ENCODE results near the gene MAP3K10. TPM values are rescaled to one million over a fixed set of nuclear protein-coding genes. Genes with fewer than 3 reads are reported as not detected.

The MAP3K10 gene
- total RNA-seq, 1 experiment from 2014 or later = 11.2 TPM

DNA sequence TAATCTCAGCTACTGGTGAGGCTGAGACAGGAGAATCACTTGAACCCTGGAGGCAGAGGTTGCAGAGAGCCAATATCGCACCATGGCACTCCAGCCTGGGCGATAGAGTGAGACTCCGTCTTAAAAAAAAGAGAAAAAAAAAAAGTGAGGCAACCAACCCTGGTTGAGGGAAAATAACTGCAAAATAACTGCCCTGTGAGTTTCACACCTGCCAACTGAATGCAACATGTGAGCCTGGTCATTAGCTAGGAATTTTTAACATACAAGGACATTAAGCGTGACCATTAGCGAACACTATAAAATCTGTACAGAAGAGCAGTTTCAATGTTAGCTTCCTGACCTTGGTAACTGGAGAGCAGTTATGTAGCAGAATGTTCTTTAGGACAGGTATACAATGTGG is 37.6 kb downstream of the MAP3K10 start:
- Histone ChIP-seq H3K79me2 (ENCODE audit: low read length) (no peaks in the 10 kb centered on the region), H3K4me3 (ENCODE audit: low read length) (no peak overlapping the region), H3K9me2 (replicated peaks; ENCODE audit: low read length) (no peaks in the 10 kb centered on the region), H3F3A (ENCODE audit: low read length, unreplicated experiment) (no peaks in the 10 kb centered on the region), H3K36me3 (ENCODE audit: low read depth, low read length) (no peaks in the 10 kb centered on the region), H3K9ac (ENCODE audit: low read length) (no peak overlapping the region), H3K4me2 (ENCODE audit: low read length) (no peak overlapping the region), H2AFZ (ENCODE audit: low read length) (no peak overlapping the region), H3K9me3 (ENCODE audit: low read length) (no peaks in the 10 kb centered on the region), H3K27ac (ENCODE audit: low read length) (no peak overlapping the region), H4K20me1 (ENCODE audit: low read length) (no peaks in the 10 kb centered on the region), H3K27me3 (ENCODE audit: low read length) (no peaks in the 10 kb centered on the region), H3K4me1 (ENCODE audit: insufficient read depth, low read length) (peaks cover 17% of the 10 kb centered on the region)
- ATAC-seq = no peak
- BruUV-seq (replicated peaks) = no TSS peak
- TF ChIP-seq EZH2phosphoT487 (IDR thresholded peaks at IDR 0.05; ENCODE audit: borderline replicate concordance, low read length) (no peak), EZH2 (IDR thresholded peaks at IDR 0.05; ENCODE audit: low read length, unreplicated experiment) (no peak)
- TF ChIP-seq, protein P1, sequence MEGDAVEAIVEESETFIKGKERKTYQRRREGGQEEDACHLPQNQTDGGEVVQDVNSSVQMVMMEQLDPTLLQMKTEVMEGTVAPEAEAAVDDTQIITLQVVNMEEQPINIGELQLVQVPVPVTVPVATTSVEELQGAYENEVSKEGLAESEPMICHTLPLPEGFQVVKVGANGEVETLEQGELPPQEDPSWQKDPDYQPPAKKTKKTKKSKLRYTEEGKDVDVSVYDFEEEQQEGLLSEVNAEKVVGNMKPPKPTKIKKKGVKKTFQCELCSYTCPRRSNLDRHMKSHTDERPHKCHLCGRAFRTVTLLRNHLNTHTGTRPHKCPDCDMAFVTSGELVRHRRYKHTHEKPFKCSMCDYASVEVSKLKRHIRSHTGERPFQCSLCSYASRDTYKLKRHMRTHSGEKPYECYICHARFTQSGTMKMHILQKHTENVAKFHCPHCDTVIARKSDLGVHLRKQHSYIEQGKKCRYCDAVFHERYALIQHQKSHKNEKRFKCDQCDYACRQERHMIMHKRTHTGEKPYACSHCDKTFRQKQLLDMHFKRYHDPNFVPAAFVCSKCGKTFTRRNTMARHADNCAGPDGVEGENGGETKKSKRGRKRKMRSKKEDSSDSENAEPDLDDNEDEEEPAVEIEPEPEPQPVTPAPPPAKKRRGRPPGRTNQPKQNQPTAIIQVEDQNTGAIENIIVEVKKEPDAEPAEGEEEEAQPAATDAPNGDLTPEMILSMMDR (conservative IDR thresholded peaks at IDR 0.05; ENCODE audit: low read depth, low read length) = no peak
- intact Hi-C loops (cut with micrococcal nuclease) = no loop called here
- POLR2A ChIA-PET (ENCODE audit: unreplicated experiment) = no interaction called here
- CTCF ChIA-PET = no interaction called here
- no peak for DNase-seq

DNA sequence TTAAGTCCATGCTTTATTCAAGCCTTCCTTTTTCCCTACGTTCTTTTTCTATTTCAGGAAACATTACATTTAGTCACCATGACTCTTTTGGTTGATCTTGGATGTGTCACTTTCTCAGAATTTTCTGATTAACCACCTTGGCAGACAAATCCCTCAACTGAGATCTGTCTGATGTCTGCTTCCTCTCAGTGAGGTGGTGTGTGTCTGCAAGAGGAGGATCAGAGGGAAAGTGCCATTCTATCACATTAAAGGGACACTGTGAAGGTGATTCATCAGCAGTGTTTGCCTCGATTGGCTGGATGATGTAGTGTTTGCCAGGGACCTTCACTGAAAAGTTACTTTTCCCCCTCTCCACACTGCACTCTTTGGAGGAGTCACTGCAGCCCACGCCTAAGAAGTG is 38.3 kb downstream of the MAP3K10 start:
- ATAC-seq = peak; percentile 14; the same call in 1 of the 2 replicates
- no peak overlapping the region for H3K9ac ChIP-seq (ENCODE audit: low read length)
- no peaks in the 10 kb centered on the region for H3K9me3 ChIP-seq (ENCODE audit: low read length)
- DNase-seq = peak; percentile 41
- intact Hi-C loops (cut with micrococcal nuclease) = no loop called here
- ChIA-PET CTCF (no interaction called here), POLR2A (ENCODE audit: unreplicated experiment) (no interaction called here)
- peaks cover 17% of the 10 kb centered on the region for H3K4me1 ChIP-seq (ENCODE audit: insufficient read depth, low read length)
- no TSS peak for BruUV-seq (replicated peaks)
- no peak overlapping the region for H3K4me2 ChIP-seq (ENCODE audit: low read length)
- no peaks in the 10 kb centered on the region for H3F3A ChIP-seq (ENCODE audit: low read length, unreplicated experiment)
- H3K9me2 ChIP-seq (replicated peaks; ENCODE audit: low read length) = no peaks in the 10 kb centered on the region
- no peaks in the 10 kb centered on the region for H3K79me2 ChIP-seq (ENCODE audit: low read length)
- no peaks in the 10 kb centered on the region for H4K20me1 ChIP-seq (ENCODE audit: low read length)
- H3K36me3 ChIP-seq (ENCODE audit: low read depth, low read length) = no peaks in the 10 kb centered on the region
- H3K27ac ChIP-seq (ENCODE audit: low read length) = no peak overlapping the region
- no peak overlapping the region for H3K4me3 ChIP-seq (ENCODE audit: low read length)
- H2AFZ ChIP-seq (ENCODE audit: low read length) = no peak overlapping the region
- no peaks in the 10 kb centered on the region for H3K27me3 ChIP-seq (ENCODE audit: low read length)
- TF ChIP-seq, protein P1 (conservative IDR thresholded peaks at IDR 0.05; ENCODE audit: low read depth, low read length) = no peak
- no peak for TF ChIP-seq EZH2 (IDR thresholded peaks at IDR 0.05; ENCODE audit: low read length, unreplicated experiment)
- no peak for TF ChIP-seq EZH2phosphoT487 (IDR thresholded peaks at IDR 0.05; ENCODE audit: borderline replicate concordance, low read length)

DNA sequence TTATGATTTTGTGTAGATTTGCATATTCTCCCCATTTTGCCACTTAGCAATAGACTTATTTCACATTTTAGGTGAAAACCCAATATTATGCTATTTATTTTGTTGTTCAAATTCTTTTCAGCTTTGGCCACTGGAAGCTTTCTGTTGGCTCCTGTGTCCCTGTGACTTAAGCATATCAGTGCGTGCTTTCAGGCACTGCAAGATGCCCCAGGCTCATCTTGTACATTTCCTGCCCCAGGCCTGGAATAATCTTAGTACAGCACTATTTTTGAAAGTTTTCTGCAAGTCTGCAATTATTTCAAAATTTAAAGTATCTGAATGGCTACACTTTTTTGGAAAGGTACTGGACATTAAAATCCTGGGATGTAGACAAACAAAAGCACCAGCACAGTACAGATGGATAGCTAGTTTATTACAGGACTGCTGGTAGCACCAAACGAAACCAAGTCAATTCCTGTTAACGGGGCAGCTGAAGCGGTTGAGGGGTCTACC is 38.7 kb downstream of the MAP3K10 start:
- no peak overlapping the region for H2AFZ ChIP-seq (ENCODE audit: low read length)
- no peaks in the 10 kb centered on the region for H3K36me3 ChIP-seq (ENCODE audit: low read depth, low read length)
- POLR2A ChIA-PET (ENCODE audit: unreplicated experiment) = no interaction called here
- no peak overlapping the region for H3K4me3 ChIP-seq (ENCODE audit: low read length)
- CTCF ChIA-PET = no interaction called here
- TF ChIP-seq, protein P1 (conservative IDR thresholded peaks at IDR 0.05; ENCODE audit: low read depth, low read length) = no peak
- TF ChIP-seq EZH2phosphoT487 (IDR thresholded peaks at IDR 0.05; ENCODE audit: borderline replicate concordance, low read length) = no peak
- no peak for TF ChIP-seq EZH2 (IDR thresholded peaks at IDR 0.05; ENCODE audit: low read length, unreplicated experiment)
- H3K4me1 ChIP-seq (ENCODE audit: insufficient read depth, low read length) = peaks cover 17% of the 10 kb centered on the region
- H3K9me3 ChIP-seq (ENCODE audit: low read length) = no peaks in the 10 kb centered on the region
- H3K27me3 ChIP-seq (ENCODE audit: low read length) = no peaks in the 10 kb centered on the region
- ATAC-seq (no peak), DNase-seq (no peak)
- no peaks in the 10 kb centered on the region for H3K9me2 ChIP-seq (replicated peaks; ENCODE audit: low read length)
- no peaks in the 10 kb centered on the region for H3F3A ChIP-seq (ENCODE audit: low read length, unreplicated experiment)
- no peak overlapping the region for H3K4me2 ChIP-seq (ENCODE audit: low read length)
- H3K79me2 ChIP-seq (ENCODE audit: low read length) = no peaks in the 10 kb centered on the region
- no TSS peak for BruUV-seq (replicated peaks)
- no peak overlapping the region for H3K27ac ChIP-seq (ENCODE audit: low read length)
- H4K20me1 ChIP-seq (ENCODE audit: low read length) = no peaks in the 10 kb centered on the region
- intact Hi-C loops (cut with micrococcal nuclease) = no loop called here
- H3K9ac ChIP-seq (ENCODE audit: low read length) = no peak overlapping the region
